HL-60 (cell line): ENCODE measurements around the gene SMAP1.

Experiments used
- DNase-seq, 2 experiments: peaks; one replicate each; pipeline ENCODE4 v3.0.0-alpha.2; 2010 to 2020; ENCODE audit warnings: low read depth in 1 of 2, low spot score in 1 of 2
- H3K27ac ChIP-seq: fragments of 250-450 bp; sonication (Bioruptor Pico); replicated peaks from 2 replicates; pipeline ENCODE4 v1.5.1; 2020; ENCODE audit warnings: mild to moderate bottlenecking, moderate library complexity
- H3K27me3 ChIP-seq: fragments of 250-450 bp; sonication (Bioruptor Pico); 2 replicates; pipeline ENCODE4 v1.5.1; 2021; ENCODE audit warnings: mild to moderate bottlenecking, moderate library complexity; ENCODE audit not compliant: insufficient read depth, poor library complexity, severe bottlenecking
- H3K4me3 ChIP-seq: replicated peaks from 2 replicates; pipeline ENCODE4 v1.5.1; 2011; ENCODE audit warnings: mild to moderate bottlenecking, control low read depth, low read length; ENCODE audit not compliant: insufficient read depth
- CTCF ChIP-seq: IDR thresholded peaks from one replicate; pipeline ENCODE4 v1.5.1; 2011; ENCODE audit warnings: low read length, control low read depth, inconsistent platforms; ENCODE audit not compliant: insufficient read depth
- GABPA ChIP-seq: IDR thresholded peaks from 2 replicates; pipeline ENCODE4 v1.6.1; 2012; ENCODE audit warnings: low read depth
- POLR2AphosphoS5 ChIP-seq: IDR thresholded peaks from 2 replicates; pipeline ENCODE4 v1.6.1; 2012; ENCODE audit warnings: low read depth
- REST ChIP-seq: IDR thresholded peaks from 2 replicates; pipeline ENCODE4 v1.6.1; 2012; ENCODE audit warnings: low read depth; ENCODE audit not compliant: insufficient replicate concordance
- SPI1 ChIP-seq: IDR thresholded peaks from 2 replicates; pipeline ENCODE4 v1.6.1; 2012; ENCODE audit warnings: low read depth, mild to moderate bottlenecking, borderline replicate concordance

Gene SMAP1

GRCh38 chr6:70842541-70842940 lies 174.9 kb downstream of the SMAP1 start:
- no peak for DNase-seq
- Histone ChIP-seq H3K4me3 (no peak overlapping the region), H3K27ac (no peak overlapping the region), H3K27me3 (no peaks in the 10 kb centered on the region)
- TF ChIP-seq SPI1 (no peak), CTCF (no peak), GABPA (no peak), POLR2AphosphoS5 (no peak)

- Histone ChIP-seq H3K27me3 (no peaks in the 10 kb centered on the region), H3K27ac (no peak overlapping the region), H3K4me3 (no peak overlapping the region)
- TF ChIP-seq CTCF, result no peak
- no peak for TF ChIP-seq GABPA
- TF ChIP-seq POLR2AphosphoS5, result no peak
- no peak for TF ChIP-seq SPI1
- no peak for TF ChIP-seq REST
- DNase-seq, result no peak
Measured at GRCh38 chr6:70843328-70843918, 175.7 kb downstream of the SMAP1 start.

- Histone ChIP-seq H3K27ac (no peak overlapping the region), H3K27me3 (no peaks in the 10 kb centered on the region)
- no peak for TF ChIP-seq CTCF
- no peak for TF ChIP-seq POLR2AphosphoS5
- no peak for TF ChIP-seq REST
- TF ChIP-seq SPI1, result no peak
- no peak for TF ChIP-seq GABPA
Measured at GRCh38 chr6:70844301-70844700, 176.6 kb downstream of the SMAP1 start.

GRCh38 chr6:70846207-70846835 lies 178.6 kb downstream of the SMAP1 start:
- no peak overlapping the region for H3K27ac ChIP-seq
- H3K27me3 ChIP-seq, result no peaks in the 10 kb centered on the region
- H3K4me3 ChIP-seq, result no peak overlapping the region
- no peak for TF ChIP-seq SPI1
- DNase-seq, result no peak

More at GRCh38 chr6:70844301-70844700, 176.6 kb downstream of the SMAP1 start:
- H3K4me3 ChIP-seq, result no peak overlapping the region
- DNase-seq, result no peak
